Measurements from ENCODE around the gene FAM131A.

Gene FAM131A

GRCh38 chr3:184381261-184382224 is 44.1 kb downstream of the FAM131A start:
- peak; percentile 51 for DNase-seq
- in situ Hi-C loops (cut with MboI; ENCODE audit: low pct_unique_long_range_greater_than_20kb, low sequenced_read_pairs): loop anchor here (25.0 kb wide), 1 partner anchor 156 kb away; no protein-coding TSS in a partner anchor

- in situ Hi-C loops (cut with MboI; ENCODE audit: low pct_unique_long_range_greater_than_20kb, low sequenced_read_pairs): loop anchor here (25.0 kb wide), 1 partner anchor 155 kb away; no protein-coding TSS in a partner anchor
- DNase-seq: no peak
Observed at GRCh38 chr3:184382326-184383032, 45.1 kb downstream of the FAM131A start.

- in situ Hi-C loops (cut with MboI; ENCODE audit: low pct_unique_long_range_greater_than_20kb, low sequenced_read_pairs): loop anchor here (25.0 kb wide), 1 partner anchor 154 kb away; no protein-coding TSS in a partner anchor
- DNase-seq: no peak
Observed at GRCh38 chr3:184383033-184383740, 45.8 kb downstream of the FAM131A start.

- in situ Hi-C loops (cut with MboI; ENCODE audit: low pct_unique_long_range_greater_than_20kb, low sequenced_read_pairs): loop anchor here (25.0 kb wide), 1 partner anchor 153 kb away; no protein-coding TSS in a partner anchor
- no peak for DNase-seq
Observed at GRCh38 chr3:184384342-184384741, 46.9 kb downstream of the FAM131A start.

GRCh38 chr3:184384856-184385422 is 47.5 kb downstream of the FAM131A start:
- in situ Hi-C loops (cut with MboI; ENCODE audit: low pct_unique_long_range_greater_than_20kb, low sequenced_read_pairs): loop anchor here (25.0 kb wide), 1 partner anchor 152 kb away; no protein-coding TSS in a partner anchor
- no peak for DNase-seq

GRCh38 chr3:184386047-184386806 is 48.8 kb downstream of the FAM131A start:
- DNase-seq: no peak
- in situ Hi-C loops (cut with MboI; ENCODE audit: low pct_unique_long_range_greater_than_20kb, low sequenced_read_pairs): loop anchor here (25.0 kb wide), 1 partner anchor 151 kb away; no protein-coding TSS in a partner anchor

GRCh38 chr3:184387174-184387714 is 49.8 kb downstream of the FAM131A start:
- DNase-seq: no peak
- in situ Hi-C loops (cut with MboI; ENCODE audit: low pct_unique_long_range_greater_than_20kb, low sequenced_read_pairs): loop anchor here (25.0 kb wide), 1 partner anchor 150 kb away; no protein-coding TSS in a partner anchor

- no peak for DNase-seq
- in situ Hi-C loops (cut with MboI; ENCODE audit: low pct_unique_long_range_greater_than_20kb, low sequenced_read_pairs): loop anchor here (25.0 kb wide), 1 partner anchor 149 kb away; no protein-coding TSS in a partner anchor
Observed at GRCh38 chr3:184388164-184388935, 51.0 kb downstream of the FAM131A start.

GRCh38 chr3:184388936-184389230 is 51.5 kb downstream of the FAM131A start:
- in situ Hi-C loops (cut with MboI; ENCODE audit: low pct_unique_long_range_greater_than_20kb, low sequenced_read_pairs): loop anchor here (25.0 kb wide), 1 partner anchor 148 kb away; no protein-coding TSS in a partner anchor
- no peak for DNase-seq

GRCh38 chr3:184389384-184389783 is 52.0 kb downstream of the FAM131A start:
- in situ Hi-C loops (cut with MboI; ENCODE audit: low pct_unique_long_range_greater_than_20kb, low sequenced_read_pairs): loop anchor here (25.0 kb wide), 1 partner anchor 148 kb away; no protein-coding TSS in a partner anchor
- DNase-seq: no peak

- no peak for DNase-seq
- in situ Hi-C loops (cut with MboI; ENCODE audit: low pct_unique_long_range_greater_than_20kb, low sequenced_read_pairs): loop anchor here (25.0 kb wide), 1 partner anchor 147 kb away; no protein-coding TSS in a partner anchor
Observed at GRCh38 chr3:184389935-184390528, 52.6 kb downstream of the FAM131A start.

GRCh38 chr3:184391266-184391665 is 53.9 kb downstream of the FAM131A start:
- in situ Hi-C loops (cut with MboI; ENCODE audit: low pct_unique_long_range_greater_than_20kb, low sequenced_read_pairs): loop anchor here (25.0 kb wide), 1 partner anchor 146 kb away; no protein-coding TSS in a partner anchor
- DNase-seq: no peak

GRCh38 chr3:184395320-184395660 is 57.9 kb downstream of the FAM131A start:
- DNase-seq: no peak
- in situ Hi-C loops (cut with MboI; ENCODE audit: low pct_unique_long_range_greater_than_20kb, low sequenced_read_pairs): loop anchor here (25.0 kb wide), 1 partner anchor 142 kb away; no protein-coding TSS in a partner anchor
